HG03103 (cell line): Measurements from ENCODE around the gene MCRIP2.
"Not testable (repeated sequence)": the region's sequence is repeated elsewhere in the genome, so short reads cannot be mapped to it uniquely, and the experiment has no call there.

Source experiments
- ATAC-seq: cut with Tn5 transposase; IDR thresholded peaks from one replicate; pipeline ENCODE4 v1.9.1; 2021; ENCODE audit warnings: low read depth; ENCODE audit not compliant: unreplicated experiment

The MCRIP2 gene

GRCh38 chr16:678858-679813 is 37.5 kb downstream of the MCRIP2 start:
- no peak for ATAC-seq

- no peak for ATAC-seq
Observed at GRCh38 chr16:679814-680624, 38.4 kb downstream of the MCRIP2 start, which contains the start of gene STUB1. Gene STUB1, plus strand, starts transcription at chr16:680410. Its CDS starts 116 bp downstream, at chr16:680526.

GRCh38 chr16:680625-680945 is 39.0 kb downstream of the MCRIP2 start:
- ATAC-seq: no peak

- ATAC-seq: no peak
Observed at GRCh38 chr16:680967-681745, 39.5 kb downstream of the MCRIP2 start.

- no peak for ATAC-seq
Observed at GRCh38 chr16:681746-682427, 40.3 kb downstream of the MCRIP2 start.

GRCh38 chr16:682493-683395 is 41.1 kb downstream of the MCRIP2 start:
- no peak for ATAC-seq

GRCh38 chr16:683396-684070 is 41.9 kb downstream of the MCRIP2 start:
- no peak for ATAC-seq

GRCh38 chr16:684071-684794 is 42.6 kb downstream of the MCRIP2 start, which contains the start of gene JMJD8:
Gene JMJD8, minus strand, starts transcription at chr16:684334. Its CDS starts 15 bp downstream, at chr16:684319.
- ATAC-seq: peak; percentile 48

GRCh38 chr16:684961-685696 is 43.5 kb downstream of the MCRIP2 start:
- ATAC-seq: no peak

- no peak for ATAC-seq
Observed at GRCh38 chr16:685967-686366, 44.3 kb downstream of the MCRIP2 start.

- no peak for ATAC-seq
Observed at GRCh38 chr16:686459-687260, 45.0 kb downstream of the MCRIP2 start.

GRCh38 chr16:687499-687898 is 45.9 kb downstream of the MCRIP2 start:
- ATAC-seq: no peak

GRCh38 chr16:689175-689897 is 47.7 kb downstream of the MCRIP2 start:
- no peak for ATAC-seq

GRCh38 chr16:691242-691641 is 49.6 kb downstream of the MCRIP2 start:
- ATAC-seq: not testable (repeated sequence)

- ATAC-seq: no peak
Observed at GRCh38 chr16:692356-693108, 50.9 kb downstream of the MCRIP2 start.
